HG03066 (cell line): Measurements from ENCODE around the gene SNX14.

Source experiments
- ATAC-seq: cut with Tn5 transposase; IDR thresholded peaks from one replicate; pipeline ENCODE4 v1.9.1; 2021; ENCODE audit warnings: low read depth; ENCODE audit not compliant: unreplicated experiment

The SNX14 gene

GRCh38 chr6:85469276-85470022, 124.2 kb downstream of the SNX14 start:
- no peak for ATAC-seq

GRCh38 chr6:85468326-85468725, 125.3 kb downstream of the SNX14 start:
- ATAC-seq: no peak

- no peak for ATAC-seq
Observed at GRCh38 chr6:85465762-85466161, 127.9 kb downstream of the SNX14 start.

GRCh38 chr6:85464722-85465150, 128.9 kb downstream of the SNX14 start:
- no peak for ATAC-seq

GRCh38 chr6:85464260-85464644, 129.4 kb downstream of the SNX14 start:
- no peak for ATAC-seq

- ATAC-seq: no peak
Observed at GRCh38 chr6:85463621-85464259, 129.9 kb downstream of the SNX14 start.

- ATAC-seq: no peak
Observed at GRCh38 chr6:85462673-85463072, 131.0 kb downstream of the SNX14 start.

GRCh38 chr6:85461798-85462170, 131.9 kb downstream of the SNX14 start:
- ATAC-seq: no peak

GRCh38 chr6:85460921-85461797, 132.5 kb downstream of the SNX14 start:
- ATAC-seq: peak; percentile 81

GRCh38 chr6:85460154-85460920, 133.3 kb downstream of the SNX14 start:
- peak; percentile 31 for ATAC-seq

GRCh38 chr6:85459224-85459901, 134.3 kb downstream of the SNX14 start:
- no peak for ATAC-seq

GRCh38 chr6:85458782-85459181, 134.9 kb downstream of the SNX14 start:
- no peak for ATAC-seq

- no peak for ATAC-seq
Observed at GRCh38 chr6:85458184-85458583, 135.5 kb downstream of the SNX14 start.

- ATAC-seq: no peak
Observed at GRCh38 chr6:85456782-85457181, 136.9 kb downstream of the SNX14 start.
